Panc1 (cell line): ENCODE results near the gene CFAP251. TPM values are rescaled to one million over a fixed set of nuclear protein-coding genes. Genes with fewer than 3 reads are reported as not detected.
"Not testable (repeated sequence)": the region's sequence is repeated elsewhere in the genome, so short reads cannot be mapped to it uniquely, and the experiment has no call there.

Experiments
- ATAC-seq: fragments of 200-7000 bp; cut with Tn5 transposase; 2 replicates; pipeline ENCODE4 v1.9.1; 2020; ENCODE audit warnings: mild to moderate bottlenecking, moderate library complexity
- BruUV-seq: library from RNA; stranded (reverse); fragments of 400-500 nt; replicated peaks from 2 replicates; lab custom pipeline; 2021; lab: Mats Ljungman, UMichigan
- CTCF ChIA-PET: fragments of 300-600 bp; sonication (Branson Sonifier 250); formaldehyde crosslinking; loops from one replicate; lab custom pipeline; 2022; ENCODE audit warnings: antibody characterized with exemption; lab: Charles Lee
- POLR2A ChIA-PET: fragments of 300-600 bp; sonication (Branson Sonifier 250); formaldehyde crosslinking; loops from one replicate; lab custom pipeline; 2022; ENCODE audit warnings: antibody characterized with exemption; lab: Charles Lee
- DNase-seq: peaks from one replicate; pipeline ENCODE4 v3.0.0-alpha.2; 2010; ENCODE audit warnings: low read depth, low spot score
- H3K27ac ChIP-seq: 2 replicates; pipeline ENCODE4 v1.5.1; 2011; ENCODE audit warnings: mild to moderate bottlenecking, low read length, inconsistent platforms
- H3K27me3 ChIP-seq: fragments of 200-500 bp; sonication (Bioruptor generic); 2 replicates; pipeline ENCODE4 v1.6.0; 2014; ENCODE audit warnings: low read length, inconsistent platforms; ENCODE audit not compliant: control insufficient read depth, insufficient read depth
- H3K36me3 ChIP-seq: fragments of 200-500 bp; sonication (Bioruptor generic); 2 replicates; pipeline ENCODE4 v1.5.1; 2014; ENCODE audit warnings: inconsistent platforms, mild to moderate bottlenecking, low read length, moderate library complexity; ENCODE audit not compliant: control insufficient read depth, insufficient read depth
- H3K4me1 ChIP-seq: 2 replicates; pipeline ENCODE4 v1.5.1; 2011; ENCODE audit warnings: inconsistent platforms, mild to moderate bottlenecking, low read length, moderate library complexity; ENCODE audit not compliant: control insufficient read depth, insufficient read depth
- H3K4me3 ChIP-seq, 2 experiments: 2 replicates each; pipeline ENCODE4 v1.5.1; 2011 to 2012; ENCODE audit warnings: low read depth in 2 of 2, low read length in 2 of 2, mild to moderate bottlenecking in 2 of 2, inconsistent platforms in 1 of 2, moderate library complexity in 1 of 2
- H3K9me3 ChIP-seq: fragments of 200-500 bp; sonication (Bioruptor generic); 2 replicates; pipeline ENCODE4 v1.5.1; 2014; ENCODE audit warnings: low read depth, mild to moderate bottlenecking, inconsistent platforms, low read length, moderate library complexity; ENCODE audit not compliant: control insufficient read depth, insufficient read depth
- POLR2AphosphoS5 ChIP-seq: IDR thresholded peaks from 2 replicates; pipeline ENCODE4 v1.6.1; 2012; ENCODE audit warnings: mild to moderate bottlenecking, low read depth, low read length, moderate library complexity
- SIN3A ChIP-seq: IDR thresholded peaks from 2 replicates; pipeline ENCODE4 v1.6.1; 2012; ENCODE audit warnings: low read depth, mild to moderate bottlenecking, low read length, moderate library complexity, borderline replicate concordance; ENCODE audit not compliant: insufficient read depth
- TCF7L2 ChIP-seq: IDR thresholded peaks from 2 replicates; pipeline ENCODE4 v1.6.1; 2011; ENCODE audit warnings: mild to moderate bottlenecking, low read depth, low read length, inconsistent platforms
- in situ Hi-C: cut with HindIII; loops from 2 replicates; pipeline ENCODE4 v1.10.0; 2016; ENCODE audit warnings: low sequenced_read_pairs, low pct_unique_long_range_greater_than_20kb
- intact Hi-C: fragments of 100-400 bp; cut with micrococcal nuclease; formaldehyde crosslinking; loops from one replicate; pipeline ENCODE4 v1.10.0; 2022; ENCODE audit not compliant: unreplicated experiment
- total RNA-seq: library from RNA; stranded (reverse); gene quantifications from one replicate; pipeline ENCODE4 v1.2.1, GENCODE V29; 2021; ENCODE audit not compliant: unreplicated experiment
- TF ChIP-seq, protein P1 (sequence below), 2 experiments: IDR thresholded peaks; 2 replicates each; pipeline ENCODE4 v1.6.1; 2011 to 2012; ENCODE audit warnings: low read depth in 2 of 2, control low read depth in 1 of 2, low read length in 1 of 2, mild to moderate bottlenecking in 1 of 2, moderate library complexity in 1 of 2; ENCODE audit not compliant: insufficient read depth in 1 of 2
- TF ChIP-seq, protein P2 (sequence below): fragments of 450-650 bp; IDR thresholded peaks from 2 replicates; pipeline ENCODE4 v1.5.1; 2017; ENCODE audit warnings: mild to moderate bottlenecking

The CFAP251 gene
- total RNA-seq, 1 experiment from 2014 or later, result 4.2 TPM

DNA sequence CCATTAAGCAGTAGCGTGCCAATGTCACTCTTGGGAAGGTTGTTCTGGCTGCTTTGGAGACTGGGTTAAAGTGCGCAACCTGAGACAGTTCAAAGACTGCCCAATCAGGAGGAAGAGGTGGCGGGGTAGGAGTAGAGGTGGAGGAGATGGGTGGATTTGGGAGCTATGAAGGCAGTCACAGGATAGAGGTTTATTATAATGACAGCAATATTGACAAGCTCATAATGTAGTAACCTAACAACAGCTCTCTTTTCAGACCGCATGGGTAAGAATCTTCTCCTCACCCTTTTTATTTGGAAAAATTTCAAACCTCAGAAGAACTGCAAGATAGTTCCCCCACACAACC, 35.1 kb upstream of the CFAP251 start:
- no peak for TF ChIP-seq SIN3A
- TF ChIP-seq POLR2AphosphoS5, result no peak
- TF ChIP-seq, protein P1, sequence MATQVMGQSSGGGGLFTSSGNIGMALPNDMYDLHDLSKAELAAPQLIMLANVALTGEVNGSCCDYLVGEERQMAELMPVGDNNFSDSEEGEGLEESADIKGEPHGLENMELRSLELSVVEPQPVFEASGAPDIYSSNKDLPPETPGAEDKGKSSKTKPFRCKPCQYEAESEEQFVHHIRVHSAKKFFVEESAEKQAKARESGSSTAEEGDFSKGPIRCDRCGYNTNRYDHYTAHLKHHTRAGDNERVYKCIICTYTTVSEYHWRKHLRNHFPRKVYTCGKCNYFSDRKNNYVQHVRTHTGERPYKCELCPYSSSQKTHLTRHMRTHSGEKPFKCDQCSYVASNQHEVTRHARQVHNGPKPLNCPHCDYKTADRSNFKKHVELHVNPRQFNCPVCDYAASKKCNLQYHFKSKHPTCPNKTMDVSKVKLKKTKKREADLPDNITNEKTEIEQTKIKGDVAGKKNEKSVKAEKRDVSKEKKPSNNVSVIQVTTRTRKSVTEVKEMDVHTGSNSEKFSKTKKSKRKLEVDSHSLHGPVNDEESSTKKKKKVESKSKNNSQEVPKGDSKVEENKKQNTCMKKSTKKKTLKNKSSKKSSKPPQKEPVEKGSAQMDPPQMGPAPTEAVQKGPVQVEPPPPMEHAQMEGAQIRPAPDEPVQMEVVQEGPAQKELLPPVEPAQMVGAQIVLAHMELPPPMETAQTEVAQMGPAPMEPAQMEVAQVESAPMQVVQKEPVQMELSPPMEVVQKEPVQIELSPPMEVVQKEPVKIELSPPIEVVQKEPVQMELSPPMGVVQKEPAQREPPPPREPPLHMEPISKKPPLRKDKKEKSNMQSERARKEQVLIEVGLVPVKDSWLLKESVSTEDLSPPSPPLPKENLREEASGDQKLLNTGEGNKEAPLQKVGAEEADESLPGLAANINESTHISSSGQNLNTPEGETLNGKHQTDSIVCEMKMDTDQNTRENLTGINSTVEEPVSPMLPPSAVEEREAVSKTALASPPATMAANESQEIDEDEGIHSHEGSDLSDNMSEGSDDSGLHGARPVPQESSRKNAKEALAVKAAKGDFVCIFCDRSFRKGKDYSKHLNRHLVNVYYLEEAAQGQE (IDR thresholded peaks at IDR 0.05; ENCODE audit: insufficient read depth in 1 of 2, low read depth in 2 of 2, low read length in 1 of 2), result no peak
- TF ChIP-seq TCF7L2, result no peak
- BruUV-seq, result no TSS peak
- Histone ChIP-seq H3K4me3 (no peak overlapping the region), H3K27ac (no peak overlapping the region), H3K4me1 (peaks cover 8% of the 10 kb centered on the region; the same call in 1 of the 2 replicates), H3K27me3 (no peaks in the 10 kb centered on the region), H3K36me3 (no peaks in the 10 kb centered on the region), H3K9me3 (no peaks in the 10 kb centered on the region)
- DNase-seq (no peak), ATAC-seq (no peak)
- intact Hi-C loops, result no loop called here
- POLR2A ChIA-PET, result interaction anchor here (0.7 kb wide), 2 partner anchors 27 to 43 kb away, joined by 7 to 9 read pairs; no protein-coding TSS in a partner anchor
- in situ Hi-C loops, result no loop called here
- CTCF ChIA-PET, result interaction anchor here (0.7 kb wide), 3 partner anchors 31 to 1207 kb away, joined by 4 to 5 read pairs (median 5); partner anchors contain the start of gene CFAP251

DNA sequence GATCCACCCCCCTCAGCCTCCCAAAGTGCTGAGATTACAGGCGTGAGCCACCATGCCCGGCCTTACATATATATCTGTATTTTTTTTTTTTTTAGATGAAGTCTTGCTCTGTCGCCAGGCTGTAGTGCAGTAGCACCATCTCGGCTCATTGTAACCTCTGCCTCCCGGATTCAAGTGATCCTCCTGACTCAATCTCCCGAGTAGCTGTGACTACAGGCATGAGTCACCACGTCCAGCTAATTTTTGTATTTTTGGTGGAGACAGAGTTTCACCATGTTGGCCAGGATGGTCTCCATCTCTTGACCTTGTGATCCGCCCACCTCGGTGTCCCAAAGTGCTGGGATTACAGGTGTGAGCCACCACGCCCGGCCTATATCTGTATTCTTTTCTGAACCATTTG, 33.3 kb upstream of the CFAP251 start:
- H3K4me3 ChIP-seq, ATAC-seq, H3K9me3 ChIP-seq, DNase-seq, H3K36me3 ChIP-seq, H3K4me1 ChIP-seq, H3K27ac ChIP-seq, H3K27me3 ChIP-seq, in situ Hi-C loops, intact Hi-C loops, POLR2A ChIA-PET, CTCF ChIA-PET, BruUV-seq: not testable (repeated sequence)

DNA sequence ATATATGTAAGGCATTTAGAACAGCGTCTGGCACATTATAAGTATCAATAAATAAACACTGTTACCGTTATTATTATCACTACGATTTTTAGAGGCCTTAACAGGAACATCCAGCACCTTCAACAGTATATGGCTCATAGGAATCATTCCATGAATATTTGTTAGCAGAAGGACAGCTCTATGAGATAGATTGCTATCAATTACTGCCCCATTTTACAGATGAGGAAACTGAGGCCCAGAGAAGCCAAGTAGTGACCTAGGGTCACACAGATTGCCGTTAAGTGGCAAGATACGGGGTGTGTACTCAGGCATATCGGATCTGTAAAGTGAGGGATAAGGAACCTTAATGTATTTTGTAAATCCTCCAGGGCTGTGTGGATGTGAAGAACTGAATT, 30.3 kb upstream of the CFAP251 start:
- BruUV-seq, result TSS peak; percentile 97

More for the DNA sequence above, 30.3 kb upstream of the CFAP251 start:
- no peak for DNase-seq
- Histone ChIP-seq H3K4me1 (peaks cover 13% of the 10 kb centered on the region; the same call in 1 of the 2 replicates), H3K27ac (peak overlapping the region; percentile 98), H3K27me3 (no peaks in the 10 kb centered on the region), H3K4me3 (peak overlapping the region; percentile 86 to 91), H3K9me3 (no peaks in the 10 kb centered on the region), H3K36me3 (no peaks in the 10 kb centered on the region)
- in situ Hi-C loops (no loop called here), intact Hi-C loops (loop anchor here (2.0 kb wide), 1 partner anchor 93 kb away; no protein-coding TSS in a partner anchor)
- ChIA-PET CTCF (interaction anchor here (0.5 to 1.6 kb wide), 7 partner anchors 18 to 94 kb away, joined by 3 to 21 read pairs (median 4); partner anchors contain the start of gene RHOF), POLR2A (interaction anchor here (1.0 kb wide), 1 partner anchor 26 kb away, joined by 11 read pairs; no protein-coding TSS in a partner anchor)
- ATAC-seq, result peak; percentile 1; the same call in 1 of the 2 replicates
- TF ChIP-seq TCF7L2 (no peak), SIN3A (no peak)
- TF ChIP-seq, protein P2, sequence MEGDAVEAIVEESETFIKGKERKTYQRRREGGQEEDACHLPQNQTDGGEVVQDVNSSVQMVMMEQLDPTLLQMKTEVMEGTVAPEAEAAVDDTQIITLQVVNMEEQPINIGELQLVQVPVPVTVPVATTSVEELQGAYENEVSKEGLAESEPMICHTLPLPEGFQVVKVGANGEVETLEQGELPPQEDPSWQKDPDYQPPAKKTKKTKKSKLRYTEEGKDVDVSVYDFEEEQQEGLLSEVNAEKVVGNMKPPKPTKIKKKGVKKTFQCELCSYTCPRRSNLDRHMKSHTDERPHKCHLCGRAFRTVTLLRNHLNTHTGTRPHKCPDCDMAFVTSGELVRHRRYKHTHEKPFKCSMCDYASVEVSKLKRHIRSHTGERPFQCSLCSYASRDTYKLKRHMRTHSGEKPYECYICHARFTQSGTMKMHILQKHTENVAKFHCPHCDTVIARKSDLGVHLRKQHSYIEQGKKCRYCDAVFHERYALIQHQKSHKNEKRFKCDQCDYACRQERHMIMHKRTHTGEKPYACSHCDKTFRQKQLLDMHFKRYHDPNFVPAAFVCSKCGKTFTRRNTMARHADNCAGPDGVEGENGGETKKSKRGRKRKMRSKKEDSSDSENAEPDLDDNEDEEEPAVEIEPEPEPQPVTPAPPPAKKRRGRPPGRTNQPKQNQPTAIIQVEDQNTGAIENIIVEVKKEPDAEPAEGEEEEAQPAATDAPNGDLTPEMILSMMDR, result no peak
- TF ChIP-seq, protein P1 (IDR thresholded peaks at IDR 0.05; ENCODE audit: insufficient read depth in 1 of 2, low read depth in 2 of 2, low read length in 1 of 2), result no peak
